ENCODE results near the gene ARHGEF1. TPM values are rescaled to one million over a fixed set of nuclear protein-coding genes. Genes with fewer than 3 reads are reported as not detected.

Gene ARHGEF1
- total RNA-seq, 6 experiments from 2014 or later = 63.8 to 73.3 (median 68.2) TPM

- peaks cover 40% of the 10 kb centered on the region for H3K36me3 Mint-ChIP-seq (ENCODE audit: low read depth)
- peak; percentile 98 for DNase-seq
- no peaks in the 10 kb centered on the region for H3K9me3 Mint-ChIP-seq
- H3K4me1 Mint-ChIP-seq (ENCODE audit: low read depth) = peaks cover 44% of the 10 kb centered on the region
- H3K27me3 Mint-ChIP-seq (ENCODE audit: insufficient read depth) = peaks cover 15% of the 10 kb centered on the region
- H3K27ac Mint-ChIP-seq = peak within 1 kb of the TSS; percentile 96
- H3K4me3 Mint-ChIP-seq = peak within 1 kb of the TSS; percentile 99
- TF ChIP-seq, protein P1, sequence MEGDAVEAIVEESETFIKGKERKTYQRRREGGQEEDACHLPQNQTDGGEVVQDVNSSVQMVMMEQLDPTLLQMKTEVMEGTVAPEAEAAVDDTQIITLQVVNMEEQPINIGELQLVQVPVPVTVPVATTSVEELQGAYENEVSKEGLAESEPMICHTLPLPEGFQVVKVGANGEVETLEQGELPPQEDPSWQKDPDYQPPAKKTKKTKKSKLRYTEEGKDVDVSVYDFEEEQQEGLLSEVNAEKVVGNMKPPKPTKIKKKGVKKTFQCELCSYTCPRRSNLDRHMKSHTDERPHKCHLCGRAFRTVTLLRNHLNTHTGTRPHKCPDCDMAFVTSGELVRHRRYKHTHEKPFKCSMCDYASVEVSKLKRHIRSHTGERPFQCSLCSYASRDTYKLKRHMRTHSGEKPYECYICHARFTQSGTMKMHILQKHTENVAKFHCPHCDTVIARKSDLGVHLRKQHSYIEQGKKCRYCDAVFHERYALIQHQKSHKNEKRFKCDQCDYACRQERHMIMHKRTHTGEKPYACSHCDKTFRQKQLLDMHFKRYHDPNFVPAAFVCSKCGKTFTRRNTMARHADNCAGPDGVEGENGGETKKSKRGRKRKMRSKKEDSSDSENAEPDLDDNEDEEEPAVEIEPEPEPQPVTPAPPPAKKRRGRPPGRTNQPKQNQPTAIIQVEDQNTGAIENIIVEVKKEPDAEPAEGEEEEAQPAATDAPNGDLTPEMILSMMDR (IDR thresholded peaks at IDR 0.05) = peak; percentile 86
These were observed 23.2 kb upstream of the ARHGEF1 start, which contains the start of gene RPS19 for GRCh38 chr19:41859618-41860418. Gene RPS19, plus strand, starts transcription at chr19:41860255. Its CDS starts 520 bp downstream, at chr19:41860775.

DNA sequence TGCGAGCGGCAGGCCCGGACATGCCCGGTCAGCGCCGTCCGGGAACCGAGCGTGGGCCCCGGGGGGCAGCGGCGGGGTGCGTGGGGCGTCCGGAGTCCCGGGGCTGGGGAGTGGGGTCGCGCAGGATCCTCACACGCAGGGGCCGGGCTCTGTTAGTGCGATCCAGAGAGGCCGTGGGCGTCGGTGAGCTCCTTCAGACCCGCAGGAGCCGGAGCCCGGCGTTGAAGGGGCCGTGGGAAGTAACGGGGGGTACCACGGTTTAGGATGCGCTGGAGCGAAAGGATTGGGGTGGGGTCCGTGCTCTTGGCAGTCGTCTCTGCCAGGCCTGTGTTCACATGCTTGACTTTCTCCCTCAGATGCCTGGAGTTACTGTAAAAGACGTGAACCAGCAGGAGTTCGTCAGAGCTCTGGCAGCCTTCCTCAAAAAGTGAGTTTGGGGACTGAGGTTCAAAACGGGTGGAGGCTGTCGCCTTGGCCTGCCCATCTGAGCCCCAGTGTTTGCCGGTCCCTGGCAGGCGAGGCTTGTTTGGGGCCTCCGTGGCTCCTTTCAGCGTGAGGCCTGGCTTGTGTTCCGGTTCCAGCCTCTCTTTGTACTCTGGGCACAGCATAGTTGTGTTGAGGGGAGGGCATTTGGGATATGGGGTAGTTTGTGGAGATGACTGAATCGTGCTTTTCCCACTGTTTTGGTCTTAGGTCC is 22.4 kb upstream of the ARHGEF1 start:
- TF ChIP-seq, protein P1 (IDR thresholded peaks at IDR 0.05) = no peak
- peaks cover 44% of the 10 kb centered on the region for H3K36me3 Mint-ChIP-seq (ENCODE audit: low read depth)
- peak overlapping the region; percentile 96 for H3K27ac Mint-ChIP-seq
- H3K4me3 Mint-ChIP-seq = peak overlapping the region; percentile 99
- peaks cover 17% of the 10 kb centered on the region for H3K27me3 Mint-ChIP-seq (ENCODE audit: insufficient read depth)
- DNase-seq = no peak
- peaks cover 44% of the 10 kb centered on the region for H3K4me1 Mint-ChIP-seq (ENCODE audit: low read depth)
- H3K9me3 Mint-ChIP-seq = no peaks in the 10 kb centered on the region

GRCh38 chr19:41861116-41861768 is 21.7 kb upstream of the ARHGEF1 start:
- no peak for DNase-seq
- peaks cover 46% of the 10 kb centered on the region for H3K36me3 Mint-ChIP-seq (ENCODE audit: low read depth)
- peak overlapping the region; percentile 99 for H3K4me3 Mint-ChIP-seq
- H3K27me3 Mint-ChIP-seq (ENCODE audit: insufficient read depth) = peaks cover 17% of the 10 kb centered on the region
- peak overlapping the region; percentile 96 for H3K27ac Mint-ChIP-seq
- peaks cover 44% of the 10 kb centered on the region for H3K4me1 Mint-ChIP-seq (ENCODE audit: low read depth)
- no peaks in the 10 kb centered on the region for H3K9me3 Mint-ChIP-seq
- TF ChIP-seq, protein P1 (IDR thresholded peaks at IDR 0.05) = no peak

- Mint-ChIP-seq H3K27ac (peak overlapping the region; percentile 96), H3K4me3 (peak overlapping the region; percentile 99), H3K4me1 (ENCODE audit: low read depth) (peaks cover 44% of the 10 kb centered on the region), H3K36me3 (ENCODE audit: low read depth) (peaks cover 48% of the 10 kb centered on the region), H3K9me3 (no peaks in the 10 kb centered on the region), H3K27me3 (ENCODE audit: insufficient read depth) (peaks cover 17% of the 10 kb centered on the region)
- TF ChIP-seq, protein P1 (IDR thresholded peaks at IDR 0.05) = no peak
- DNase-seq = no peak
These were observed 21.1 kb upstream of the ARHGEF1 start for GRCh38 chr19:41861846-41862245.

DNA sequence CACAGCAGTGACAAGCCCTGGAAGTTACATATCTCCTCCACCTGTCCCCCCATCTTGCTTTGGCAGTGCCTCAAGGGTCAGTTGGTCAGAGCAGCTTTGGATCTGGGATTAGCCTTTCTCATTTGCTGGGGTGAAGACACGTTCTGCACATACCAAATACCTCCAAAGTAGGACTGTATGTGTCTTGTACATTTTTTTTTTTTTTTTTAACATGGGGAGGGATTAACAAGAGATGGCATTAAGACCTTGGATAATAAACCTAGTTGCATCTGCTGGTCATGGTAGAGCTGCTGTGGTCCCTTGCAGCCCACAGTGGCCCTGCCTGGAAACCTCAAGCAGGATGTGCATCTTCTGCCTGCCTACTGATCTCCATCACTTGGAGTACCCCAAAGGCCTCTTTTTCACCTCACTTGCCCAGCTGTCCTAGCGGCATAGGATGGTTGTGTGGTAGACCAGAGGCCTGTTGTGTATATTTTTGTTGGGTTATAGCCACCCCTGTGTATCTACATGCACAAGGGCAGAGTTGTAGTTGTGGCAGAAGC is 20.5 kb upstream of the ARHGEF1 start:
- Mint-ChIP-seq H3K36me3 (ENCODE audit: low read depth) (peaks cover 48% of the 10 kb centered on the region), H3K9me3 (no peaks in the 10 kb centered on the region), H3K4me3 (peak overlapping the region; percentile 99), H3K27me3 (ENCODE audit: insufficient read depth) (peaks cover 15% of the 10 kb centered on the region), H3K4me1 (ENCODE audit: low read depth) (peaks cover 44% of the 10 kb centered on the region), H3K27ac (peak overlapping the region; percentile 62)
- TF ChIP-seq, protein P1 (IDR thresholded peaks at IDR 0.05) = no peak
- no peak for DNase-seq
